NCI-H1105 treated with DMSO at 0.1 percent for 48 hours (cell line): ENCODE results near the gene SENP8.
A peak's percentile ranks its signal among the peaks of the same experiment; 100 is the strongest.

Experiments
- DNase-seq: peaks from one replicate; lab custom pipeline; 2025; lab: John Stamatoyannopoulos, UW

Gene SENP8

DNA sequence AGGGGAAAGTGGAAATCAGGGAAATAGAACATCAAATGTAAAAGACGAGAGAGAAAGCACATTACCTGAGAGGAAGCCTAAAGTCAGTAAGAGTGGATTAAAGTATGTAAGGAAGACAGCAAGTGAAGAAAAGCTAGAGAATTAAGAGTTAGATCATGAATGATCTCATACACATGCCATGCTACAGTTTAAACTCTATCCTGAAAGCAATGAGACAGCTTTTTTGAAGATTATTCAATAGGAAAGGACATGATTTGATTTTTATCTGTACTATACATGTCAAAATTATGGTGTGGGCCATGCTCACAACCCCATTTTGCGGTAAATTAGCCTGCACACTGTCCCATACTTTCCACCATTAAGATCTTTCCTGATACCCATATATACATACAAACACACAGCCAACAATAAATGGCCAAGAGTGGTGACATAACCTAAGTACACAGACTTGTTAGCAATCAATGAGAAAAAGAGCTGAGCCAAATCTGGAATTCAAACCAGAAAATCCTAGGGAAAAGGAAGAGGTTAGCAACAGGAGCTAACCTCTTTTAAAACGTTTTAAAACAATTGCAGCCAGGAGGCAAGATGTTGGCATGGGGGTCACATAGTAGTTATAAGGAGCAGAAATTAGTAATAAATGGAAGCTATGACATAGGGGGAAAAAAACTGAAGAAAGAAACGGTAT lies 4.7 kb upstream of the SENP8 start:
- DNase-seq: no peak

DNA sequence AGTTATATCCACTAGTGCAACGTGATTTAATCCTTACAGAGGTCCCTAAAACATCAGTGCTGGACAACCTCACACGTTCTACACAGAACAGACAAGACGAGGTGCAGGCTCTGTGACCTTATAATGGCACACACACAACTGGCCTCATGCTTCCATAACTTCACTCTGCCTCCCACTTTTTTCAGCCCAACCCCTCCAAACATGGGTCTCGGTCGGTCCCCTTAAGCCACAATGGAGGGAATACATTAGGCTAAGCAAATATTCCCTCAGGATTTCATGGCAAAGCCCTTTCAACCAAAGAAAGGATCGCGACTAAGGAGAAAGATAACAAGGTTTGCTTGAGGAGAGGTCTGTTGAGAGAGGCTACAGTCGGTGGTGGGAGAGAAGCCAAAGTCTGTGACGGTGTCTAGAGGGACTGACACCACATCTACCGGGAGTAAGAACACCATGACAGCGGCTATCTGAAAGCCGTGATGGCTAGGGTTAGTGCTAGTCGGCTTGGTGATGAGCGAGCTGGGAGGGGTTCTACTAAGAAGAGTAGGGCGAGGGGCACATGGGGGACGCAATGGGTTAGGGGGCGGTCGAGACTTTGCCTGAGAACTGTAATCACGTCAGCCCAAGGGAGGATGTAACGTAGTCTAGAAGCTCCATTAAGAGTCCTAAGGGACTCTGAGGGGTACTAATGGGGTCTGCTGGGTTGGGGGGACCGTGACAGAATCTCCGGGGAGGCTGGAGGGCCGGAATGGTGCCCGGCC lies 1.3 kb upstream of the SENP8 start:
- DNase-seq: peak; percentile 24

DNA sequence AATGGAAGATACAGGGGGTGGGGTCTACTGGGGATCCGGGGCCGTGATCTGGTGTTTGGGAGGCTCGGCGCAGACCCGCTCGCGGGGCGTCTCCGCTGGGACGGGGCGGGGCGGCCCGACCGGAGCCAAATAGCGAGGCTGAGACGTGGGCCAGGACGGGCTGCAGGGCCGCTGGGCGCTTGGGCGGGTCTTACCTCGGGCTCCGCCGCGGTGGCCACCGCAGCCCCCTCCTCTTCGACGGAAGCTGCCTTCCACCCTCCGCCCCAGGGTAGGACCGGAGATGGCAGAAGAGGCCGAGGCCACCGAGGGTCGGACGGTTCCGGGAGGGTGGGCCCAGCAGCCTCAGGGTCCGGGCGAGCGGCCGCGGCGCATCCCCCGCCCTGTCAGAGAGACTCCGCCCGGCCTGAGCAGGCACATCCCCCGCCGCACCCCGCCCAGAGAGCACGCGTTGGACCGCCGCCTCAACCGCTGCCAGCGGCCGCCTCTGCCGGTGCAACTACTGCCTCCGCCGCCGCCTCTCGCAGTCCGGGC lies 652 bp upstream of the SENP8 start:
- no peak for DNase-seq

DNA sequence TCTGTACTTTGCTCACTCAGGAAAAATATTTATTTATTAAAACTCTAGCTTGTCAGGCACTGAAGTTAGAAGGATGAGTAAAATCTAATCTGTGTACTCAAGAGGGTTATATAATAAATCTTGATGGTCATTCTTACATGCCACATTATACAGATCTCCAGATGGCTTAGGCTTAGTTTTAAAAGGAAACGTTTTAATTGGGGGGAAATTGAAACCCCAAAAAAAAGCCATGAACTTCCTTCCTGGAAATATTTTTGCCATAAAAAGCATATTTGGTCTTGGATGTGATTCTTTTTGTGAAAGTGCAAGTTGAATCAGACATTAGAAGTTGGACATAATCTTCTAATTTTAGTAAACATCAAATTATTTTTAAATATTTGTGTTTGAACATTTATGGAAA lies 6.0 kb downstream of the SENP8 start:
- no peak for DNase-seq

DNA sequence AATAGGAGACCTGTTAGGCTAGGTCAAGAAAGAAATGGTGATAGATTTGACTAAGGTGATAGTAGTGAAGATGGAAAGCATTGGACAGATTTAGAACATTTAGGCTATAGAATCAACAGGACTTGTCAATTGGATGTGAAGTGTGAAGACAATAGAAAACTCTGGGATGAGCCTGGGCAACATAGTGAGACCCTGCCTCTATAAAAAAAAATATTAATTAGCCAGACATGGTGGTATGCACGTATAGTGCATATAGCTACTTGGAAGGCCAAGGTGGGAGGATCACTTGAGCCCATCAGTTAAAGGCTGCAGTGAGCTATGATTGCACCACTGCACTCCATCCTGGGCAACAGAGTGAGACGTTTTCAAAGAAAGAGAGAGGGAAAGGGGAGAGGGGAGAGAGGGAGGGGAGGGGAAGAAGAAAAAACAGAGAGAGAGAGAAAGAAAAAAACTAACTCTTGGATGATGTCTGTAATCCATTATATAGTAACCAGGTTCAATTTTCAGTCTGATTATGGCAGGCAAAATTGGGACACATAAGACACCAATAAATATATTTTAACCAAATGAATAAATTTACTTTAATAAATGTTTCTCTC lies 9.6 kb downstream of the SENP8 start:
- no peak for DNase-seq

DNA sequence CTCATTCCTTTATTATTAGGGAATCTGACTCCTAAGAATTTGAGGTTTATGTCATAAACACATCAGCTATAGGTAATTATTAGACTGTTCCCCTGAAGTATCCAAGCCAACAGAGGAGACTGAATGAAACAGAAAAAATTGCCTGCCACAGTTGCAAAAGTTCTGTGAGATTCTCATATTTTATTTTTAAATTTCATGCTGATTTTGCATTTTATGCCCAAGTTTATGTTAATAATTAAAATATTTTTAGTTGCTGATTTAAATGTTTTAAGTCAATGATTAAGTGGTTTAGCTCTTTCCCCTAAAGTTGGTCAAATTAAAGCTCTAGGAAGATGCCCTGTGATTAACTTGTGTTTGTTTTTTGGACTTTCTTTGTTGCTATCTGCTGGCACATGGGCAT lies 10.2 kb downstream of the SENP8 start:
- DNase-seq: no peak

DNA sequence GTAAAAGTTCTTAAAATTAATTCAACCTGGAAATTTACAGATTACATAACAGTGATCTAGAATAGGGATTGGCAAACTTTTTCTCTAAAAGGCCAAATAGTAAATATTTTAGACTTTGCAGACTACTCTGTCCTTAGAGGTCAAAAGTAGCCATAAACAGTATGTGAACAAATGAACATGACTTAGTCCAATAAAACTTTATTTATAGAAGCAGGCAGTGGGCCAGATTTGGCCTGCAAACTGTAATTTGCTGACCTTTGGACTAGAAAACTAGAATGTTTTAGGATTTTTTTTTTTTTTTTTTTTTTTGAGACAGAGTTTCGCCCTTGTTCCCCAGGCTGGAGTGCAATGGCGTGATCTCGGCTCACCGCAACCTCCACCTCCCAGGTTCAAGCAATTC lies 12.1 kb downstream of the SENP8 start:
- no peak for DNase-seq

DNA sequence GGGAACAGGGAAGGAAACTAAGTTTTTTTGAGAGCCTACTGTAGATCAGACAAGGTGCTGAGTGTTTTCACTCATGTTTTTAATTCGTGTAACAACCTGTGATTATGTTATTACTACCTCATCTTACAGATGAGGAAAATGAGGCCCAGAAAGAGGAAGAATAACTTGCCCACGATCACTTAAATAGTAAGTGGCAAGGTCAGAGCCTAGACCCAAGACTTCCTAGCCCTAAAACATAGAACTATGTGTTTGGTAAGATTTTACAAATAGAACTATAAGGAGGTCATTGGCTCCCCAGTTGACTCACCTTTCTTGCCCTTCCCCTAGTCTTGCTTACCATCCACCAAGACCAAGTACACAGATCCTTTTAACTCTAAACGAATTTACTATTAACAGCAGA lies 13.7 kb downstream of the SENP8 start:
- no peak for DNase-seq

DNA sequence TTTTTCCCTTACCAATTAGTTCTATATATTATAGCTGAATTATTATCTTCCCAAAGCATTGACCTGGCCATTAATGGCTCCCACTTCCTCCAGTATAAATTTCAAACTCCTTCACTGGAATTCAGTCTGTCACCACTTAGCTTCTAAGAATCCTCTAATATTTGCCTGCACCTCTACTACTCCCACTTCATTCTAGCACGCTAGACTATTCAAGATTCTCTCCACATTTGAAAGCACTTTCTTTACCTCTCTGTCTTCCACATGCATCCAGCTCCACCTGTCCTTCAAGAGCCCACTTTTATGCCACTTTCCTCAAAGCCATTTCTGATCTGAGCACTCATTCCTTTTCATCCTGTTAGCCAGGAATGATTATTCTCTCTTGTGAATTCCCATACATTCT lies 15.0 kb downstream of the SENP8 start:
- DNase-seq: no peak

DNA sequence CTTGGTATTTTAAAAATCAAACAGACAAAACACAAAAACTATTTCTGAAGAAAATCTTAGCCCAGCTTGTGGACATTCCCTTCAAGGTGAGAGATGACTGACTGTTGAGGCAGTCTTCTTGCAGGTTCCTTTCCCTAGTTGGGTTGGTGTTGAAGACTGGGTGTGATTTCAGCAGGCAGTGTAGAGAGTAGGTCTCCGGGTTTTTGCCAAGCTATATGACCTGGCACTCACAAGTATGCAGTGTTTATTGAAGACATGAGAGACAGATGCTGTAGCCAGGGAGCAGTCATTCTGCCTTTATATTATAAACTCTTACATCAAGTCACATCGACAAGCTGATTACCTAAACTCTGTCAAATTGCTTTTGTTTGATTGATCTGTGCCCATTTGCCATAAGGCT lies 17.5 kb downstream of the SENP8 start:
- DNase-seq: peak; percentile 97

DNA sequence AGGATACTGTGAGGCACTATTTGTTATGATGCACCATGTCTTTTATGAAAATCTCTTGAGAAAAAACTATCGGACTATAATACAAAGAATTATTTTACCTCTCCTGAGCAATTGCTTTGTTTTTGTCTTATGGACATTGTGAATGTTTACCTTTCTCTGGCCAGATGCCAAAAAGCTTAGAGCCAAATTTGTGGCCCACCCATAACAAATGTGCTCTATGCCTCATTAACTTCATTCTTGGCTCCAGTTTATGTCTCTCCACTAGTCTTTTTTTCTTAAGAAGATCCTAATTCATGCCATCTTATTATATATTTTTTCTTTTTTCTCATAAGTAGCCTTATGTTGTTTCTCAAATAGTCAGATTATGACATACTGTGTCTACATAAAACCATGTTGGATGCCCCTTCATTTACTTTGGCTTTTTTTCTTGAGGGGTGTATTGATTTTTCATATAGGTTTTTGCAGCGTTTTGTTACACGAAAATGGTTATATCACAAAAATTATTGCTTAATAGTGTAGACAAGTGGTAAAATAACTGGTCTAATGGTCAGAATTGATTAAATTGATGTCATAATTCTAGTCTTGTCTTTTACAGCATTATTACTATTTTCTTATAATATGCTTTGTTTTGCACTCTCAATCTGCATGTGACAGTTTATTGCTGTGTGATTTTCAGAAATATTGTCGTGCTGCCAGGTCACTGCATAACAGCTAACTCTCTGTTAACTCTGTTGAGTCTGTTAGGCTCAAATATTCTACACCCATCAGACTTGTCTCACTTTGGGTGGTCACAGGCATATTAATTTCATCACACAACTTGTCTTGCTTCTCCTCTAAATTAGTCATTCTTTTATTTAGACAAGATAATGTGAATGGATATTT lies 18.2 kb downstream of the SENP8 start:
- peak; percentile 98 for DNase-seq

DNA sequence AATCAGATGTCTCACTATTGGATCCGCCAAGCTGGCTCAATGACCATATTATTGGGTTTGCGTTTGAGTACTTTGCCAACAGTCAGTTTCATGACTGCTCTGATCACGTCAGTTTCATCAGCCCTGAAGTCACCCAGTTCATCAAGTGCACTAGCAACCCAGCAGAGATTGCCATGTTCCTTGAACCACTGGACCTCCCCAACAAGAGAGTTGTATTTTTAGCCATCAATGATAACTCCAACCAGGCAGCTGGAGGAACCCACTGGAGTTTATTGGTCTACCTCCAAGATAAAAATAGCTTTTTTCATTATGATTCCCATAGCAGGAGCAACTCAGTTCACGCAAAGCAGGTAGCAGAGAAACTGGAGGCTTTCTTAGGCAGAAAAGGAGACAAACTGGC lies 21.5 kb downstream of the SENP8 start:
- DNase-seq: no peak

DNA sequence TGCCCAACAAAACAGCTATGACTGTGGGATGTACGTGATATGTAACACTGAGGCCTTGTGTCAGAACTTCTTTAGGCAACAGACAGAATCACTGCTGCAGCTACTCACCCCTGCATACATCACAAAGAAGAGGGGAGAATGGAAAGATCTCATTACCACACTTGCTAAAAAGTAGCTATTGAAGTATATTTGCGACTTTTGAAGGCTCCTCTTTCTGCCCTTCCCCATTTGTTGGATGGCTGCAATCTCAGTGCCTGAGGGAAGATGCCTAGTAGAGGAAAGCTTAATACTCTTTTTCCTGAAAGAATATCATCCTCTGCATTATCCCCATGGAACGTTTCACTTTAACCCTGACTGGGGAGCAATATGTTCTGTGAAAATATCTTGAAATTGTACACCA lies 21.9 kb downstream of the SENP8 start:
- DNase-seq: no peak

DNA sequence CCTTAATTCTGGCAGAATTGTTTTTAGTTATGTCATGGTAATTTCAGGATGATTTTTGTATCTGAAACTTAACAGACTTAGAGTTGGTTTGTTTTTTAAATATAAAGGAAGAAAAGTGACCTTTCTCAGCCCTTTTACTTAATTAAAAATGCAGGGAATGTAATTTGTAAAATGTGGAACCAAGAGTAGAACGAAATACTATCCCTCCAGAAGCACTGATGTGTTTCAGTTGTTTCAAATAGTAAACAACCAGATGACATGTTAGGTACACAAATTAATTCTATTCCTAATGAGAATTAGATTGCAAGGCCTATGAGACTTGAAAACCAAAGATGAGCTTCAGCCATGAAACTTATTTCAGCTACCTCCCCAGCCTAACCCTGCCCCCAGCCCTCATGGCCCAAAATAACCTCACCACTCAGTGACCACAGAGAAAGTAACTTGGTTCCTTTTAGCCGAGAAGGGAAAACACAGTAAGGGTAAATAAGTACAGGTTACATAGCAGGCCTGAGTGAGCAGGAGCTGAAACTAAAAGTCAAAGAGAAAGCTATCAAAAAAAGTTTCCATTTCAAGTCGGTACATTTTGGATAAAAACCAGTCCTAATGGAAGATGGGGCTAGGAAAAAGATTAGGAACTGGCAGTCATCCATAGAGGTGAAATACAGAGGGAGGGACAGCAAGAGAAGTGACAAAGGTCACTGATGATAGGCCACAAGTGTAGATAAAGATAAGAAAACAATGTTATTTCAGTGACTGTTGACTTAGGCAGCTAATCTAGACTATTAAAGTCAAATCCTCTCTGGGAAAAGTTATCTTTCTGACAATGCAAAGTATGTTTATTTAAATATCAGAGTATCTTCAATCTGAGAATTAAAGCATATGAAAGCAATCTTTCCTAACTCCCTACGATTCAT lies 23.2 kb downstream of the SENP8 start:
- no peak for DNase-seq

DNA sequence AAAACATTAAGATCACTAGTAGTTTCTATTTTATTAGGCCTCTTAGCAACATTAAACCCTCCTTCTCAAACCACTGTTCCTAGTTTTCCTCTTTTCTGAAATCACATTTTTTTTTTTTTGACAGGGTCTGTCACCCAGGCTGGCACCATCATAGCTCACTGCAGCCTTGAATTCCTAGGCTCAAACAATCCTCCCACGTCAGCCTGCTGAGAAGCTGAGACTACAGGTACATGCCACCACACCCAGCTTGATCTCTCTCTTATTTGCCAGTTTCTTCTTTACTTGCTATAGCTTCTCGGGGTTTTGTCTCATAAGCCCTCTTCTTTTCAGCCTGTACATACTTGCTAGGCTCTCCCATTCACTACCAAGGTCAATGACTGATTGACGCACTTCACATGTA lies 28.0 kb downstream of the SENP8 start:
- DNase-seq: no peak

DNA sequence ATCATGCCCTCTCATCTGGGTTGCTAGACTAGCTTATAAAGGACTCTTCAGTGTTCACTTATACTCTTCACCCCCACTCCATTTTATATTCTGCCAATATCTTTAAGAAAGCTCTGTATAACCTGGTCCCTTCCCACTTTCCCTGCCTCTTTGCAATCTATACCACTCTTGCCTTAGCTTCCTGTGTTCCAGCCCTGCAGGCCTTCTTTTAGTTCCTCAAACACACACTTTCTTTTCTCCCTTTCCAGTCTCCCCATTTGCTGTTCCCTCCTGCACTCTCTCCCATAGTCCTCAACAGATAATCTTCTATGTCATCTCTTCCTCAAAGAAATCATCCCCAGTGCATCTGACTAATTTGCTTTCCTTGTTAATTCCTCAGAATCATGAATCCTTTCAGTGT lies 28.7 kb downstream of the SENP8 start:
- no peak for DNase-seq

DNA sequence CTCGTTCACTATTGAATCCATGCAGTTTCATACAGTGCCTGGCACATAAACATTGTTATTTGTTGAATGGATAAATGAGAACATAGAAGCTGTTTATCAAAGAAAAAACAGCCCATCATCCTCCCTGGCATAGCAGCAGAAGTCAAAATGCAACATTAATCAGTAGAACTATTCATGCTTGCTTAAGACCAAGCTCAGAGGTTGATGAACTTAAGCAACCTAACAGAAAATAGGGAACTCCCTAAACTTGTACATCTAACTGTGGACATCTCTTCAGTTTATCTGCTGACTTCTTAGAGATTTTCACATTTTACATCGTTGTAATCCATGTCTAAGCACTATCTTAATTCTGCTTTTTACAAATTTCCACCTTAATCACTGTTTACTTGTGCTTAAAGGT lies 29.2 kb downstream of the SENP8 start:
- no peak for DNase-seq

DNA sequence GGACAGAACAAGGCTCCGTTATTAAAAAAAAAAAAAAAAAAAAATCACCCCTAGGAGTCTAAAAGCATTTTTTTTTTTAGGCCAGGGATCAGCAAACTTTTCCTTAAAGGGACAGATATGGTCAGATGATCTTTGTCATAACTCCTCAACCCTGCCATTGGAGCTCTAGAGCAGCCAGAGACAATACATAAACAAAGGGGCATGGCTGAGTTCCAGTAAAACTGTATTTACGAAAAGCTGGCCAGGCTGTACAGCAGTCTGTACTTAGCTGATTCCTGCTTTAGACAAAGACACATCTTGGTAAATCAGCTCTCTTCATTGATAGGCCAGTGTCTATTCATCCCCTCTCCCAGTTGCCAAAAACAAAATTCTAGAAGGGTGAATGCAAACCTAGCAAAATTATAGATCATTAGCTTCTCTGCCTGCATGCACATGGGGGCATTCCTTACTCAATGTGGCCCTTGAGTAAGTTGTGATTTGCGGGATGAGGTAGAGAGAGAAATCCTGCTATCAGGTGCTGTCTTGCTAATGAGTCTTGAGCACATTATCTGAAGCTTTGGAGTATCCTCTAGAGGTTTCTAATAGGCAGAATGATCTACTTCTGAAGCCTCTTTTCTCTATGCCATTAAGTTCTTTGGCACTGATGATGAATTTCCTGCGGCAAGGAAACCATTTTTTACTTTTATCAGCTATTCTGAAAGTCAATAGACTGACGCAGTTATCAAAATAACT lies 35.2 kb downstream of the SENP8 start:
- peak; percentile 56 for DNase-seq

DNA sequence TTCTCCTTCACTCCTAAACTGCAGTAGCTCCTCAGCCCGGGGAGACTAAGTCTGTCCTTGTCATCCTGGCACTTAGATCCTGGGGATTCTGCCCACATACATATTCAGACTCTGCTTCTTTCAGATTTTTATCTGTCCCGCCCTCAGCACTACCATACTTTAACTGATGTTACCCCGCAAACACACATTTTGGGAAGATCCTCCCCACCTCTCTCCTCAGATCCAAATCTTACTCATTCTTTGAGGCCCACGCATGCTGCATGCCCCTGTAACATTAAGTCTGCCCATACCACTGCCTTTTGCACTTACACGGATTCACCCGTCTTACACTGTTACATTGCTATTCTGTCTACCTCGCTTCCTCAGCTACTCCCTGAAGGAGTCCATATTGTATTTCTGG lies 36.1 kb downstream of the SENP8 start:
- no peak for DNase-seq

DNA sequence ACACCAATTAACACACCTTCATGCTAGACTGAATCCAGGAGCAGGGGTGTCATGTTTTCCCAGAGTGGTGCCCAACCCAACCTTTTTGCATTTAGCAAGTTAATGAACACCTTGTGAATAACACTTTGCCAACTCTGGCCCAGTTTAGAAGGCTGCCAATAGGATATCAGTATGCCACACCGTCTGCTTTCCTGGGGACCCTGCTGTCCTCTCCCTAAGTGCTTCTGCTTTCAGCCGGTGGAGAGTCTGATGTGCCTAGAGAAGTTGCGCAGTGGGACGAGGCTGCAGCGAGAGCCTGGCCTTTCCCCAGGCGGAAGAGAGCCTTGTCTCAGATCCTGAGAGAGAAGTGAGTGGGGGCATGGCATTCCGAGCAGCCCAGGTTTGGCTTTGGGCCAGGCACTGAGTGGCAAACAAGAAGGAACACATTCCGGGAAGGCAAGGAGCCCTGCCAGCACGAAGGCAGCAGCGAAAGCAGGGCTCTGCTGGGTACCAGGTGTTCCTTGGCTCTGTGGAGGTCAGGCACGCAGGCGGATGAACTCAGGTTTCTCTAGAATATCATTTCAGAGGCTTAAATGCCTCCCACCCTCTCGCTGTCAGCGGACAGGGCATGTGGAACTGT lies 36.9 kb downstream of the SENP8 start:
- DNase-seq: peak; percentile 97
